ENCODE results near the gene LKAAEAR1. TPM values are rescaled to one million over a fixed set of nuclear protein-coding genes. Genes with fewer than 3 reads are reported as not detected.
A peak's percentile ranks its signal among the peaks of the same experiment; 100 is the strongest.
"Not testable (repeated sequence)": the region's sequence is repeated elsewhere in the genome, so short reads cannot be mapped to it uniquely, and the experiment has no call there.

The LKAAEAR1 gene
- total and polyA plus RNA-seq, 8 donors, result 0.23 TPM; not detected in 7

DNA sequence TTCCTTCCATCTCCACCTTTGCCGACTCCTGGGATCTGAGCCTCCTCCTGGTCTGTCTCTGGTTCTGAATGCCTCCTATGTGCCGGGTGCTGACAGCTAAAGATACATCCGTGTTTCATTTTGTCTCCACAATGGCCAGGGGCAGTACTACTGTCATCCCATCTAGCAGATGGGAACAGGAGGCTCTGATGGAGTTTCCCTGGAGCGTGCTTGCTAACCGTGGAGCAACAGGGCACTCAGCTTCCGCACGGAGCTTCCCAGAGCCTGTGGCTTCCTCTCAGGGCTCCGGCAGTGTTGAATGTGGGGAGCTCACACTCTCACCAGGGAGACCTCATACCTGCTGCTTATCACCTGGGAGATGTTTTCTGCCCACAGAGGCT is 35.1 kb upstream of the LKAAEAR1 start:
- intact Hi-C loops (cut with DNase I; ENCODE audit: low total_unique reads), result no loop called here
- Histone ChIP-seq H3K27me3 (peaks cover 0 to 42% (median 16%) of the 10 kb centered on the region in 3 donors), H3K36me3 (no peaks in the 10 kb centered on the region), H3K4me1 (peaks cover 0 to 12% (median 10%) of the 10 kb centered on the region in 4 donors), H3K4me3 (no peak overlapping the region), H3K27ac (no peak overlapping the region), H3K9me3 (no peaks in the 10 kb centered on the region)
- WGBS, 5 donors, result 77 to 85% (median 79%) methylated on average over 7 to 8 of the region's 8 CpGs
- no peak for DNase-seq
- TF ChIP-seq EP300 (IDR thresholded peaks at IDR 0.05) (no peak), POLR2AphosphoS5 (IDR thresholded peaks at IDR 0.05) (no peak), POLR2A (IDR thresholded peaks at IDR 0.05) (no peak)
- TF ChIP-seq, protein P1, sequence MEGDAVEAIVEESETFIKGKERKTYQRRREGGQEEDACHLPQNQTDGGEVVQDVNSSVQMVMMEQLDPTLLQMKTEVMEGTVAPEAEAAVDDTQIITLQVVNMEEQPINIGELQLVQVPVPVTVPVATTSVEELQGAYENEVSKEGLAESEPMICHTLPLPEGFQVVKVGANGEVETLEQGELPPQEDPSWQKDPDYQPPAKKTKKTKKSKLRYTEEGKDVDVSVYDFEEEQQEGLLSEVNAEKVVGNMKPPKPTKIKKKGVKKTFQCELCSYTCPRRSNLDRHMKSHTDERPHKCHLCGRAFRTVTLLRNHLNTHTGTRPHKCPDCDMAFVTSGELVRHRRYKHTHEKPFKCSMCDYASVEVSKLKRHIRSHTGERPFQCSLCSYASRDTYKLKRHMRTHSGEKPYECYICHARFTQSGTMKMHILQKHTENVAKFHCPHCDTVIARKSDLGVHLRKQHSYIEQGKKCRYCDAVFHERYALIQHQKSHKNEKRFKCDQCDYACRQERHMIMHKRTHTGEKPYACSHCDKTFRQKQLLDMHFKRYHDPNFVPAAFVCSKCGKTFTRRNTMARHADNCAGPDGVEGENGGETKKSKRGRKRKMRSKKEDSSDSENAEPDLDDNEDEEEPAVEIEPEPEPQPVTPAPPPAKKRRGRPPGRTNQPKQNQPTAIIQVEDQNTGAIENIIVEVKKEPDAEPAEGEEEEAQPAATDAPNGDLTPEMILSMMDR (IDR thresholded peaks at IDR 0.05), result no peak

DNA sequence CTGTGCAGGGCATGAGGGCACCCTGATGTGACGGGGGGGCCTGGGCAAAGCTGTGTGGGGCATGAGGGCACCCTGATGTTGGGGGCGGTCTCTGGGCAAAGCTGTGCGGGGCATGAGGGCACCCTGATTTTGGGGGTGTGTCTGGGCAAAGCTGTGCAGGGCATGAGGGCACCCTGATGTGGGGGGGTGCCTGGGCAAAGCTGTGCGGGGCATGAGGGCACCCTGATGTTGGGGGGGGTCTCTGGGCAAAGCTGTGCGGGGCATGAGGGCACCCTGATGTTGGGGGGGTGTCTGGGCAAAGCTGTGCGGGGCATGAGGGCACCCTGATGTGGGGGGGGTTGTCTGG is 33.2 kb upstream of the LKAAEAR1 start:
- DNase-seq; intact Hi-C loops (cut with DNase I; ENCODE audit: low total_unique reads); H3K4me3 ChIP-seq; H3K27ac ChIP-seq; H3K9me3 ChIP-seq; H3K36me3 ChIP-seq: not testable (repeated sequence)
- H3K4me1 ChIP-seq, result peaks cover 0 to 12% (median 10%) of the 10 kb centered on the region in 4 donors
- WGBS, 5 donors, result 54 to 100% (median 85%) methylated on average over 2 to 6 of the region's 6 CpGs; no CpG with 5 or more reads in 1 of the 5 donors
- peaks cover 0 to 28% (median 16%) of the 10 kb centered on the region in 3 donors for H3K27me3 ChIP-seq

DNA sequence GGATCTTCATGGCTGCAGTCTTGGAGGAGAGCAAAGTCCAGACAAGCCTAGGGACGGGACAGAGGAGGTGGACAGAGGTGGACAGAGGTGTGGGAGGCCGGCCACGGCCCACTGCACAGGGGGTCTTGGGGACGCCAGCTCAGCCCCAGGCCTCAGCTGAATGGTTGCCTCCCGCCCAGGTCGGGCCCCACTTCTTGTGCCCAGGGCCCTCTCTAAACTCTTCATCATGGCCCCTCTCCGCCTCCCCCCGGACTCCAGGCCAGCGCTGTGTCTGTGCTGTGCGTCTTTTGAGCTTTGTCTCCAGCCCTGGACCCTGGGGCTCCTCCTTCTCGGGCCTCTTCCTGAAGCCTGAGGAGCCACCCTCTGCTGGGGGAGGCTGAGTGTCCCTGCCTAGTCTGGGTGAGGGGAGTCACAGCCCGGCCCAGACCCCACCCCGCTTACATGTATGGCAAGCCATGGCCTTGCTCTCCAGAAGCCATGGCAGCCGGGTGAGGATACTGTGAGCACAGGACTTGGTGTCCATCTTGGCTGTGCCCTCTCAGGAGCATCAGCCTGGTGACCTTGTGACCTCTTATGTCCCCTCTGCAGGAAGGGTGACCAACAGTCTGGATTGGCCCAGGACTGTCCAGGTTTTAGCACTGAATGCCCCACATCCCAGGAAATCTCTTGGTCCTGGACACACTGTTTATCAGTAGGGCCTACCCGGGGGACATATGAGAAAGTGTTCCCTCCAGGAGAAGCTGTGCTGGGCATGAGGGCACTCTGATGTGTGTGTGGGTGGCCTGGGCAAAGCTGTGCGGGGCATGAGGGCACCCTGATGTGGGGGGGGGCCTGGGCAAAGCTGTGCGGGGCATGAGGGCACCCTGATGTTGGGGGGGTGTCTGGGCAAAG is 32.6 kb upstream of the LKAAEAR1 start:
- DNase-seq, result peak in 1 of 2 donors; percentile 23
- H3K9me3 ChIP-seq, result no peaks in the 10 kb centered on the region
- no peaks in the 10 kb centered on the region for H3K36me3 ChIP-seq
- peaks cover 0 to 12% (median 10%) of the 10 kb centered on the region in 4 donors for H3K4me1 ChIP-seq
- no peak overlapping the region for H3K27ac ChIP-seq
- no peak for TF ChIP-seq POLR2AphosphoS5 (IDR thresholded peaks at IDR 0.05)
- intact Hi-C loops (cut with DNase I; ENCODE audit: low total_unique reads), result no loop called here
- WGBS, 5 donors, result 68 to 79% (median 72%) methylated on average over 15 to 17 of the region's 17 CpGs
- H3K27me3 ChIP-seq, result peaks cover 0 to 22% (median 11%) of the 10 kb centered on the region in 3 donors
- H3K4me3 ChIP-seq, result no peak overlapping the region

DNA sequence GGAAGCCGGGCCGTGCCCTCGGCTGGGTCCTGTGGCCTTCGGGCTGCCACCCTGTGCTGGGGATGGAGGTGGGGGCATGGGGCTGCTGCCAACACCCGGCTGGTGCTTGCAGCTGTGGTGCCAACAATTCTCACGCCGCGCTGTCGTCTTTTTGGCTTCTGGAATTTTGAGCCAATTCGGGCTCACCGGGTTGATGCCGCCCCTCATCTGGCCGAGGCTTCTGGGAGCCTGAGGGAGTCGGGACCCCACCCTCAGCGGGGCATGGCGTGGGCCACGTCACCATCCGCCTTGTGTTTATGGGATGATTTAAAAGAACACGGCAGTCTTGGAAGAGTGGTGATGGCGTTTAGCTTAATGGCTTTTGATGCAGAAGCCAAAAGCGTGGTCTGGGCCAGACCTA is 31.8 kb upstream of the LKAAEAR1 start:
- 80 to 85% (median 84%) methylated on average over 20 to 21 of the region's 21 CpGs for WGBS, 5 donors

DNA sequence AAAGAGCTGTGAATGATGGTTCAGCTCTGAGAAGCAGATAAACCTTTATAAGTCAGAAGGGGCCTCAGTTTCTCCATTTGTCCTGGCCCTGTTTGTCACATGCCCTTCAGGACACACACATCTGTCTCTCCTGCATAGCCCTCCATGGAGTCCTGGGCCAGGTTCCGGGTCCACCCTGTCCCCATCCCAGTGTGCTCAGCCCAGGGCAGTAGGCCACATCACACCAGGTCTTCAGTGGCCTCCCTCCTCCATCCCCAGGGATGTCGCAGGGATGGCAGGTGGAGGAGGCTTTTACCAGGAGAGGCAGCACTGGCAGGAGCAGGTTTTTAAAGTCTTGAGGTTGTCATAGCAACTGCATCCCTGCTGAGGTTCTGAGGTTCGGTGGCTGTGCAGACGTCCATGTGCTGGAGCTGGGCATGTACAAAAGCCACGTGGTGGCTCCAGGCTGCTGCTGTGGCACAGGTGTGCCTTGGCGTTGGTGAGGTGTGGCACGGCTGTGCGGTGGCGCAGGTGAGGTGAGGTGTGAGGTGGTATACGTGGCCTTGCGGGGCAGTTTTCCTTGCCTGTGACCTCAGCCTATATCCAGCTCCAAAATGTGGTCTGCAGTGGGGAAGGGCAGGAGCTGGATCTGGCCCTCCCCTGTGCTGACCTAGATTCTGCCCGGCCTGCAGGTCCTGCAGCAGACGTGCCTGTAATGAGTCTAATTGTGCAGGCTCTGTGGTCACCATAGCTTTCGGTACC is 31.1 kb upstream of the LKAAEAR1 start:
- 67 to 75% (median 72%) methylated on average over 11 to 14 of the region's 14 CpGs for WGBS, 5 donors
- no peak for TF ChIP-seq EP300 (IDR thresholded peaks at IDR 0.05)
- Histone ChIP-seq H3K4me3 (no peak overlapping the region), H3K36me3 (no peaks in the 10 kb centered on the region), H3K9me3 (no peaks in the 10 kb centered on the region), H3K4me1 (peaks cover 0 to 8% (median 5%) of the 10 kb centered on the region in 4 donors), H3K27me3 (peaks cover 0 to 9% (median 0%) of the 10 kb centered on the region in 3 donors), H3K27ac (no peak overlapping the region)
- intact Hi-C loops (cut with DNase I; ENCODE audit: low total_unique reads), result no loop called here
- peak in 1 of 2 donors; percentile 4 for DNase-seq

More for the DNA sequence above, 31.8 kb upstream of the LKAAEAR1 start:
- TF ChIP-seq, protein P1 (IDR thresholded peaks at IDR 0.05), result no peak
- TF ChIP-seq EP300 (IDR thresholded peaks at IDR 0.05) (no peak), POLR2A (IDR thresholded peaks at IDR 0.05) (no peak), POLR2AphosphoS5 (IDR thresholded peaks at IDR 0.05) (no peak)
- Histone ChIP-seq H3K27ac (no peak overlapping the region), H3K36me3 (no peaks in the 10 kb centered on the region), H3K4me3 (no peak overlapping the region), H3K27me3 (peaks cover 0 to 14% (median 3%) of the 10 kb centered on the region in 3 donors), H3K9me3 (no peaks in the 10 kb centered on the region), H3K4me1 (peaks cover 0 to 12% (median 10%) of the 10 kb centered on the region in 4 donors)
- peak in 1 of 2 donors; percentile 15 for DNase-seq
- intact Hi-C loops (cut with DNase I; ENCODE audit: low total_unique reads), result no loop called here
